Suprapubic skin (tissue), 3 donors: Measurements from ENCODE around the gene HCN2.

Experiments used
- CTCF ChIP-seq, 2 donors: fragments of 200-600 bp in 1 of 2; fragments of 450-650 bp in 1 of 2; sonication (generic) in 1 of 2; IDR thresholded peaks; one replicate each; pipeline ENCODE4 v1.5.1; 2016 to 2019; ENCODE audit warnings: antibody characterized with exemption in 2 of 2, mild to moderate bottlenecking in 1 of 2, moderate library complexity in 1 of 2
- POLR2A ChIP-seq, 2 donors: fragments of 450-650 bp; IDR thresholded peaks; one replicate each; pipeline ENCODE4 v1.6.1; 2017; ENCODE audit warnings: antibody characterized with exemption in 2 of 2, mild to moderate bottlenecking in 2 of 2, moderate library complexity in 2 of 2

- no peak for TF ChIP-seq POLR2A (IDR thresholded peaks at IDR 0.05)
- peak in 1 of 2 donors; percentile 9 for TF ChIP-seq CTCF (IDR thresholded peaks at IDR 0.05)
Measured at GRCh38 chr19:639253-640160, 49.8 kb downstream of the HCN2 start, which contains the start of gene FGF22.
